Smooth muscle cell of the umbilical artery (primary cell): Measurements from ENCODE around the gene HEBP2. TPM values are rescaled to one million over a fixed set of nuclear protein-coding genes. Genes with fewer than 3 reads are reported as not detected.

Source experiments
- total RNA-seq: library from RNA; depleted of rRNA; stranded (reverse); fragments of >200 nt; gene quantifications from 2 replicates; pipeline ENCODE4 v1.2.3, GENCODE V29; 2014

The HEBP2 gene, protein sequence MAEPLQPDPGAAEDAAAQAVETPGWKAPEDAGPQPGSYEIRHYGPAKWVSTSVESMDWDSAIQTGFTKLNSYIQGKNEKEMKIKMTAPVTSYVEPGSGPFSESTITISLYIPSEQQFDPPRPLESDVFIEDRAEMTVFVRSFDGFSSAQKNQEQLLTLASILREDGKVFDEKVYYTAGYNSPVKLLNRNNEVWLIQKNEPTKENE
- total RNA-seq, result 26.9 and 40.7 TPM in 2 replicates

DNA sequence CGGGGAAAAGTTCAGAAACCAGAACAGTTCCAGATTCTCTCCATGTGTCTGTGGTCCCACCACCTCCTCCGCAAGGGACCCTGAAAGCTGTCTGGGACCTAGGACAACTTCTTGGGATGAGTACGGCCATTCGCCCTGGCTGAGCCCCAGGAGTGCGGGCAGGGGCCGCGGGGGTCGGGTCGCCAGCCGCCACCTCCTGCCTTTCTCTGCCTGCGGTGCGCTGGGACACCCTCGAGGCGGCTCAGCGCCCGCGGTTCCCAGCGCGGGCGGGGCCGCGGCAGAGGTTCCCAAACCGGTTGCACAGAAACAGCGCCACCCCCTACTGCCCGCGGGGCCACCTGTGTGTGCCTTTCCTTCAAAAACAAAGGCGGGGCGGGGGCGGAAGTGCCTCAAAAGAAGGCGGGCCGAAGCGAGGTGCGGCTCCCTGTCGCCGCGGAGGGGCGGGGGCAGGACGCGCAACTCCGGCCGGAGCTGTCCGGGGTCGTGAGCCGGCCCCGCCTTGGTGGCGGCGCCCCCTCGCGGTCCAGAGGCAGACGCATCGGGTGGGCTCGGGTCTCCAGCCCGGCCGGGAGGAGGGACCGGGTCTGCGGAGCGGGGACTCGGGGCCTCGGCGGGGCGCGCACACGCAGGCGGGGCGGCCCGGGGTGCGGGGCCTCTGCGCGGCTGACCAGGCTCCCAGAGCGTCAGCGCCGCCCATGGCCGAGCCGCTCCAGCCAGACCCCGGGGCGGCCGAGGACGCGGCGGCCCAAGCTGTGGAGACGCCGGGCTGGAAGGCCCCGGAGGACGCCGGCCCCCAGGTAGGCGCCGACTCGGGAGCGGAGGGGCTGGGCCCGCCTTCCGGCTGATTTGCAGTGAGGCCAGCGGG is at the start of gene HEBP2:
HEBP2 (plus strand) TSS at position 423 of the 865 bp plus-strand sequence; CDS start at position 696, 273 bp downstream.

DNA sequence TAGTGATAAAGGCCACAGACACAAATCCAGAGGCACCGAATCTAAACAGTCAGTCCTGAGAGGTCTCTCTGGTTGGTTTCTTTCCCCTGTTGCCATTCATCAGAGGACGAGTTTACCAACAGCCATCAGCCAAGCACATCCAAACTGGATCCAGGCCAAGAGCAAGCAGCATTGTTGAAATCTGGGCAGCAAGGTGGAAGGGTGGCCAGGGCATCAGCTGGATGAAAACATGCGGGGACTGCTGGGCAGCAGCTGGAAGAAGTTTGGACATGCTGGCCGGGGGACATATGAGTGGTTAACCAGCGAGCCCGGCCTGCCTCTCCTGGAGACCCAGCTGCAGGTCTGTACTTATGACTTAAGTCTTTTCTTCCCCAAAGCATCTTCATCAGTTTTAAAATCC is 26.2 kb upstream of the HEBP2 start, which contains the start of gene SMIM28:
SMIM28 (plus strand) TSS at position 62 of the 400 bp plus-strand sequence; CDS start at position 230, 168 bp downstream.

Other genes with a start within 250 kb of the HEBP2 start
- gene ARFGEF3, start 242.3 kb upstream of the HEBP2 start, total RNA-seq, result 0.59 and 1.1 TPM in 2 replicates
- not detected in 2 replicates for gene PBOV1, start 185.7 kb upstream of the HEBP2 start, total RNA-seq
- gene SMIM28, start 26.3 kb upstream of the HEBP2 start, total RNA-seq, result not detected in 2 replicates
- 7.4 and 12.1 TPM in 2 replicates for gene NHSL1, start 95.3 kb downstream of the HEBP2 start, total RNA-seq